GM23248 (cell line): ENCODE results near the gene GALNT7. TPM values are rescaled to one million over a fixed set of nuclear protein-coding genes. Genes with fewer than 3 reads are reported as not detected.

Experiments
- DNase-seq: peaks from one replicate; pipeline ENCODE4 v3.0.0-alpha.2; 2015
- H2AFZ ChIP-seq: fragments of 200-600 bp; sonication (generic); 2 replicates; pipeline ENCODE4 v1.6.1; 2016; ENCODE audit warnings: antibody characterized with exemption
- H3F3A ChIP-seq: fragments of 200-600 bp; sonication (generic); 2 replicates; pipeline ENCODE4 v1.6.1; 2016; ENCODE audit warnings: mild to moderate bottlenecking, antibody characterized with exemption, mixed run types; ENCODE audit not compliant: insufficient read depth
- H3K27ac ChIP-seq: fragments of 200-600 bp; sonication (generic); 2 replicates; pipeline ENCODE4 v1.5.1; 2016; ENCODE audit warnings: mild to moderate bottlenecking
- H3K27me3 ChIP-seq: fragments of 200-600 bp; sonication (generic); replicated peaks from 2 replicates; pipeline ENCODE4 v1.6.1; 2016; ENCODE audit warnings: mild to moderate bottlenecking; ENCODE audit not compliant: insufficient read depth
- H3K36me3 ChIP-seq: fragments of 200-600 bp; sonication (generic); 2 replicates; pipeline ENCODE4 v1.6.1; 2016; ENCODE audit warnings: low read depth, mild to moderate bottlenecking
- H3K4me1 ChIP-seq: fragments of 200-600 bp; sonication (generic); 2 replicates; pipeline ENCODE4 v1.6.1; 2016; ENCODE audit warnings: mild to moderate bottlenecking; ENCODE audit not compliant: insufficient read depth
- H3K4me2 ChIP-seq: fragments of 200-600 bp; sonication (generic); one replicate; pipeline ENCODE4 v1.6.1; 2016; ENCODE audit warnings: mild to moderate bottlenecking; ENCODE audit not compliant: unreplicated experiment
- H3K4me3 ChIP-seq: fragments of 200-600 bp; sonication (generic); 2 replicates; pipeline ENCODE4 v1.5.1; 2016; ENCODE audit warnings: mild to moderate bottlenecking
- H3K79me2 ChIP-seq: fragments of 200-600 bp; sonication (generic); 2 replicates; pipeline ENCODE4 v1.6.1; 2016; ENCODE audit warnings: mild to moderate bottlenecking; ENCODE audit not compliant: insufficient read depth
- H3K9ac ChIP-seq: fragments of 200-600 bp; sonication (generic); 2 replicates; pipeline ENCODE4 v1.6.1; 2016; ENCODE audit warnings: mild to moderate bottlenecking
- H3K9me2 ChIP-seq: fragments of 200-600 bp; sonication (generic); 2 replicates; pipeline ENCODE4 v1.6.1; 2016; ENCODE audit warnings: mixed run types, mild to moderate bottlenecking, moderate library complexity; ENCODE audit not compliant: insufficient read depth
- H3K9me3 ChIP-seq: fragments of 200-600 bp; sonication (generic); one replicate; pipeline ENCODE4 v1.6.1; 2017; ENCODE audit warnings: low read depth
- H4K20me1 ChIP-seq: fragments of 200-600 bp; sonication (generic); 2 replicates; pipeline ENCODE4 v1.6.0; 2016; ENCODE audit not compliant: insufficient read depth
- EZH2 ChIP-seq: fragments of 200-600 bp; sonication (generic); IDR thresholded peaks from 2 replicates; pipeline ENCODE4 v1.6.1; 2018; ENCODE audit warnings: antibody characterized with exemption, mild to moderate bottlenecking; ENCODE audit not compliant: insufficient read depth, poor library complexity, severe bottlenecking
- EZH2phosphoT487 ChIP-seq: fragments of 200-600 bp; sonication (generic); IDR thresholded peaks from 2 replicates; pipeline ENCODE4 v1.6.1; 2018; ENCODE audit warnings: antibody characterized with exemption, moderate library complexity, mild to moderate bottlenecking, low read depth; ENCODE audit not compliant: insufficient read depth
- WGBS, 2 experiments: methylation state at CpG; one replicate each; pipeline ENCODE4 v1.1.6; 2015 to 2017; ENCODE audit warnings: low lambda C conversion rate in 2 of 2, low coverage in 1 of 2; ENCODE audit errors: missing lambda C conversion rate in 2 of 2; 5-methylcytosine and 5-hydroxymethylcytosine counted together
- in situ Hi-C: fragments of 300-500 bp; cut with MboI; formaldehyde crosslinking; loops from 2 replicates; pipeline ENCODE4 v1.15.0; 2020
- polyA plus RNA-seq: library from polyadenylated mRNA; unstranded; fragments of >200 nt; fragmentation: Nextera tagmentation; extraction: Ambion mirVana; gene quantifications from 2 replicates; pipeline ENCODE4 v1.2.1, GENCODE V29; 2016
- total RNA-seq: library from RNA; depleted of rRNA; stranded (reverse); fragments of >200 nt; shearing (Covaris generic); gene quantifications from 2 replicates; pipeline ENCODE4 v1.2.3, GENCODE V29; 2014

The GALNT7 gene
- total and polyA plus RNA-seq, 2 experiments from 2014 or later, result 5.8 to 13.1 TPM

DNA sequence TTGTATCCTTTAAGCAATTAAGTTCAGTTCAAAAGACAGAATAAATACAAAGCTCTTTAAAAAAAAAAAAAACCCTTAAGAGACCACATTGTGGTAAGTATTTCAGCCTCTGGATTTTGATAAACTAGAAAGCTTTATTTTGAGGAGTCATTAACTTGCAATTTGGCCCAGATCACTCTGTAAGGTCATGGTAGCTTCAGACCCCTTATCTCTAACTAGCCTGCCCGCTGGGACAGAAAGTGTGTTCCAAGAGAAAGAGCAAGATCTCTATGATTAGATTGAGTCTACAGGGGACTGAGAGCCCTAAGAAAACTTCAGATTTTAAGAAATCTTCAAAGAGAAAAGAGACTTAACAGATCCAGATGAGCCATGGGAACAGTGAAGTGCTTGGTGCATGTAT is 45.6 kb downstream of the GALNT7 start:
- Histone ChIP-seq H3K9me2 (no peaks in the 10 kb centered on the region), H3K79me2 (no peaks in the 10 kb centered on the region), H3K4me3 (no peak overlapping the region), H2AFZ (no peak overlapping the region), H3K36me3 (no peaks in the 10 kb centered on the region), H3K27me3 (no peaks in the 10 kb centered on the region; the same call in 1 of the 2 replicates), H3K9ac (no peak overlapping the region), H3K27ac (no peak overlapping the region), H3F3A (peaks cover 3% of the 10 kb centered on the region; the same call in 1 of the 2 replicates), H3K4me2 (no peak overlapping the region), H3K4me1 (peaks cover 26% of the 10 kb centered on the region), H4K20me1 (no peaks in the 10 kb centered on the region), H3K9me3 (no peaks in the 10 kb centered on the region)
- 96 to 100% methylated on average over 1 of the region's 1 CpG for WGBS, 2 experiments
- in situ Hi-C loops, result no loop called here
- TF ChIP-seq EZH2 (no peak), EZH2phosphoT487 (no peak)
- no peak for DNase-seq

DNA sequence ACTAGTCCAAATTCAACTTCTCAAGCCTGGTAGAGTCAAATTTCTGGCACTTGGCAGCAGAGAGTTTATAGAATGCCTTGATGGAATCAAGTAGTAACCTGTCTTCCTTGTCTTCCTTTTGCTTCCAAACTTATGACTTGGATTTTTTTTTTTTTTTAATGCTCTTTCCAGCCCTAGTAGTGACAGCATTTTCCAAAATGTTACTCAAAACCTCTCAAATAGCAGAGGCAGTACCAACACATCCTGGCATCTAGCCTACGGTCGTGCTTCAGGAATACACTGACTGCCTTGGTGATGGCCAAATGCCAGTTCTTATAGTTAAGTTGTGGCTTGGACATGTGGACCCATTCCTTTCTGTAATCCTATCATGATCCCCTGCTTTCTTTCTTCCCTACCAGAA is 46.0 kb downstream of the GALNT7 start:
- Histone ChIP-seq H3K4me2 (no peak overlapping the region), H2AFZ (no peak overlapping the region), H3K4me3 (no peak overlapping the region), H4K20me1 (no peaks in the 10 kb centered on the region), H3K79me2 (no peaks in the 10 kb centered on the region), H3K36me3 (no peaks in the 10 kb centered on the region), H3K9me2 (no peaks in the 10 kb centered on the region), H3F3A (peaks cover 3% of the 10 kb centered on the region; the same call in 1 of the 2 replicates), H3K4me1 (peaks cover 26% of the 10 kb centered on the region), H3K9ac (no peak overlapping the region), H3K27ac (no peak overlapping the region), H3K27me3 (no peaks in the 10 kb centered on the region; the same call in 1 of the 2 replicates), H3K9me3 (no peaks in the 10 kb centered on the region)
- WGBS, 2 experiments, result 80 to 87% methylated on average over 2 of the region's 2 CpGs
- no peak for DNase-seq
- in situ Hi-C loops, result no loop called here
- no peak for TF ChIP-seq EZH2
- no peak for TF ChIP-seq EZH2phosphoT487

DNA sequence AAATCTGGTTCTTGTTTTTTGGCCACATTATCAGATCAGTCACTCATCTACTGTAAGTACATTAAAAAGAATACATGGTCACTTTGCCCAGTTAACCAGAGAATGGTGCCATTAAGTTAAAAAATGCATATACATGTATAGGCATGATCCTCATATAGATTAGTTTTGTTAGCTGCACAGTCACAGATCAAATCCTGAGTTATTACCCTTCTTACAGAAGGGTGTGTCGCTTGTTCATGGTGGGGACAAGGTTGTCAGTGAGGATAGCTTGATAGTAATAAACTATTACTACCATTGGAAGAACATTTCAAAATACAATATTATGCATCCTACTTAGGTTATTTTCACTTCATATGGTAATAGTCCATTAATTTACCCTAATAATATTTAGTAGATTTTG is 48.5 kb downstream of the GALNT7 start:
- H3K27ac ChIP-seq, result no peak overlapping the region
- TF ChIP-seq EZH2 (no peak), EZH2phosphoT487 (no peak)

DNA sequence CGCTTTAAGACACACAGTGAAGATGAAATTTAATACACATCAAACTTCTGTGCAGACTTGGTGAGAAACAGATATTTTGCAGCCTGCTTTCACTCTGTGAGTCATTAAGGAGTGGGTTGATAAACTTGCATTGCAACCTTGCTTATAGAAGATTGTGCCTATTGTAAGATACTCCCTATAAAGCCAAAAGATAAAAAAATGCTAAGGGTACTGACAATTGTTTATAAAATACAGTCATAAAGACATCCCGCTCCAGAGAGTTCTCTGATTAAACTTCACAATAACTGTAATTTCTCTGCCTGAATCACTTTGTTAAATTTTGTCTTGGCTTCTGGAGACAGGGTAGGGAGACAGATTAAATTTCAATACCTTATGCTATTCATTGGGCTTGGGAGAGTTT is 49.1 kb downstream of the GALNT7 start:
- no peaks in the 10 kb centered on the region for H3K36me3 ChIP-seq
- no peaks in the 10 kb centered on the region; the same call in 1 of the 2 replicates for H4K20me1 ChIP-seq
- peak overlapping the region; percentile 46 for H3K4me2 ChIP-seq
- no peaks in the 10 kb centered on the region for H3K9me2 ChIP-seq
- no peak overlapping the region for H3K9ac ChIP-seq
- no peaks in the 10 kb centered on the region for H3K79me2 ChIP-seq
- H3K4me3 ChIP-seq, result no peak overlapping the region
- H2AFZ ChIP-seq, result no peak overlapping the region
- H3K4me1 ChIP-seq, result peaks cover 18% of the 10 kb centered on the region
- TF ChIP-seq EZH2 (no peak), EZH2phosphoT487 (no peak)
- no peaks in the 10 kb centered on the region; the same call in 1 of the 2 replicates for H3K27me3 ChIP-seq
- H3K9me3 ChIP-seq, result no peaks in the 10 kb centered on the region
- in situ Hi-C loops, result no loop called here
- DNase-seq, result peak; percentile 44
- WGBS, 2 experiments, result 66 to 67% methylated on average over 2 of the region's 2 CpGs
- H3K27ac ChIP-seq, result no peak overlapping the region
- H3F3A ChIP-seq, result no peaks in the 10 kb centered on the region; the same call in 1 of the 2 replicates

More for the DNA sequence above, 48.5 kb downstream of the GALNT7 start:
- Histone ChIP-seq H3F3A (peaks cover 3% of the 10 kb centered on the region; the same call in 1 of the 2 replicates), H3K4me3 (no peak overlapping the region), H3K79me2 (no peaks in the 10 kb centered on the region), H3K9ac (no peak overlapping the region), H3K36me3 (no peaks in the 10 kb centered on the region), H3K27me3 (no peaks in the 10 kb centered on the region; the same call in 1 of the 2 replicates), H3K4me1 (peaks cover 20% of the 10 kb centered on the region), H3K9me2 (no peaks in the 10 kb centered on the region), H3K9me3 (no peaks in the 10 kb centered on the region), H3K4me2 (no peak overlapping the region), H2AFZ (no peak overlapping the region), H4K20me1 (no peaks in the 10 kb centered on the region)
- in situ Hi-C loops, result no loop called here
- no peak for DNase-seq
- WGBS, 2 experiments, result 94 to 100% methylated on average over 1 of the region's 1 CpG
